DMS79 treated with DMSO at 0.1 percent for 48 hours (cell line): ENCODE data around the gene PPP2R2D.

ENCODE experiments used
- DNase-seq: peaks from one replicate; lab custom pipeline; 2025; lab: John Stamatoyannopoulos, UW

Gene PPP2R2D

DNA sequence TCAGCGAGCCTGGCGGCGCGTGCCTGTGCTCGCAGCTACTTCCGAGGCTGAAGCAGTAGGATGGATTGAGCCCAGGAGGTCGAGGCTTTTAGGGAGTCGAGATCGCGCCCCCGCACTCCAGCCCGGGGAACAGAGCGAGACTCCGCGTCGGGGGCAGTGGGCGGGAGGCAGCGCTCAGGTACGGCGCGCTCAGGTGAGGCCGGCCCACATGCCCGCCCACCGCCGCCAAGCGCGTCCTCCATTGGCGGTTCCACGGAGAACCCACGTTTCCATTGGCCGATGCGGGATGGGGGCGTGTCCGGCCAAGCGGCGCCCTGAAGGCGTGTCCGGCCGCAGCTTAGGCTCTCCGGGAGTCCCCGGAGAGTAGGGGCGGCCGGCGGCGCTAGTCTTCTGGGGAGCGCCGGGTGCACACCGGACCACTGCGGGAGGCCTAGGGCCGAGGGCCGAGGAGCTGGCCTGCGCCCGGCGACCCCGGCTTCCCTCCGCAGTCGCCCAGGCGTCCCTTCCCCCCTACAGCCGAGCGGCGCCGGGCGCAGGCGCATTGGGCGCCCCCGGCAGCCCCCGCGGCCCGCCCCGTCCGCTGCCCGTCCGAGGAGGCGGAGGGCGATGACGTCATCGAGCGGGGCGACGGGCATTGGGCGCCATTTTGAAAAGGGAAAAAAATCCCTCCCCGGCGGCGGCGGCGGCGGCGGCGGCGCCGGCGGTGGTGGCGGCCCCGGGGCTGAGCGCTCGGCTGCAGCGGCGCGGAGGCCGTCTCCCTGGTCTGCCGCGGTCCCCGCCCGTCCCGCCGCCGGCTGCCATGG lies at the start of gene PPP2R2D:
PPP2R2D (plus strand) TSS at position 659 of the 803 bp plus-strand sequence; CDS start at position 800, 141 bp downstream.
- peak; percentile 57 for DNase-seq

DNA sequence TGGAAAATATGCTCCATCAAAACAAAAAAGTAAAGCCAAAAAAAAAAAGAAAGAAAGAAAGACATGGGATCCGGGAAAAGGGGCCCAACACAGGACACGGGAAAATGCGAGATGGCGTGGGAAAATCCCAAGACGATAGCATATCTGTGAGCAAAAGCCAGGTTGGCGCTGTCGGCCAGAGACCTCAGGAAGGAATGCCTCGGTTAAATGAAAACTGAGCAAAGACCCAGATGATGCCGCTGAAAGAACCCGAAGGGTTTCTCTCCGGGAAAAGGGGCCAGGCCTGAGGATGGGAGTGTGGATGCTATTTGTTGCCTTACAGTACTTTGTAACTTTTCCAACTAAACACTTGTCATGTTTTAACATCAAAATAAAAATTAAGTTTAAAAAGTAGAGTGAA lies 49.5 kb upstream of the PPP2R2D start:
- no peak for DNase-seq

DNA sequence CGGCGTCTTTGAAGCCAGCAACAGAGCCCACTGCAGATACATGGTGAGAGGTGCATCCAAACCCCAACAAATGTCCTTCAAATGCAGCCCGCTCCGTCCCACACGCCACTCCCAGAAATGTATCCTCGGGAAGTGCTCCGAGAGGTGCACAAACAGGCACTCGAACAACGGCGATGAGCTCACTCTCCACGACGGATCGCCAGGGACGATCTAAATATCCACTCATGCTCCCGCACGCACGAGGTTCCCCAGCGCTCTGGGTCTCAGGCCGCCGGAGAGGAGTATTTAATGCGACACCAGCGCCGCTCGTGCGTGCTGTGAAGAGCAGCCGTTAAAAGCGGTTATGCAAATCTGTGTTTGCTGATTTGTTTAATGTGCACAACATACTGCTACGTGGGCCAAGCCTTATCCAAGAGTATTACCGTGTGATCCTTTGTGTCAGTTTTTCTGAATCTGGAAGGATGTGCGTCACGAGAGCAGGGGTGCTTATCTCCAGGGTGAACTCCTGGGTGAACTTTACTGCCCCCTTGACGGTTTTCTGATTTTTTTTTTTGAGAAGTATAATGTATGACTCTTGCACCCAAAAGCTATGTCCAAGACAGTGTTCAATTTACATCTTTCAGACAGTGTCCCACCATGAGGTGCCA lies 48.5 kb upstream of the PPP2R2D start:
- DNase-seq, result no peak

DNA sequence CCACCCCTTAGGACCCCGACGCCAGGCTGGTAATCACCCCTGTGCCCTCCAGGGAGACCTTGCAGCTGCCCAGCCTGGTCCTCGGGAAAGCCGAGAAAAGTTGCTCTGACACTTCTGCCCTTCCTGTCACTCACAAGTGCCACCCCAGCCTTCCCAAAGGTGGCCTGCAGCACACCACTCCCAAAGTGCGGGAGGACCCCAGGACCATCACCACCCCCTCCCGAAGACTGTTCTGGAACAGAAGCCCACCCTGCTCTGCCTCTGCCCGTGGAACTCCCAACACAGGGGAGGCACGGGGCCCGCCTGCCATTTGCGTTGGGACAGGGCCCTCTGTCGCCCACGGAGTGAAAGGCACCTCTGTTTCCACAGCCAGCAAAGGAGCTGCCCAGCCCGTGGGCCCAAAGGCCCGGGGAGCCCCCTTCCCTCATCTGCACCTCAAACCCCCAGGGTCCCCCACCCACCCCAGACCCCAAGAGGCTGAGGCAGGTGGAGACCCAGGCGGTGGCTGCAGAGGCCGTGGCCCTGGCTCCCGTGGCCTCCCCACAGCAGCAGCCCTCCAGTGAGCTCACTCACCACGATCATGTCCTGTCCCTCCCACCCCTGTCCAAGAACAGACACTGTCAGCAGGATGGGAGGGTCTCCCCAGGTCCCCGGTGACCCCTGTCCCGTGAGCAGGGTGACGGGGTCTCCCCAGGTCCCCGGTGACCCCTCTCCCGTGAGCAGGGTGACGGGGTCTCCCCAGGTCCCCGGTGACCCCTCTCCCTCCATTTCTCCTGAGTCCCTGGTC lies 47.8 kb upstream of the PPP2R2D start:
- no peak for DNase-seq

DNA sequence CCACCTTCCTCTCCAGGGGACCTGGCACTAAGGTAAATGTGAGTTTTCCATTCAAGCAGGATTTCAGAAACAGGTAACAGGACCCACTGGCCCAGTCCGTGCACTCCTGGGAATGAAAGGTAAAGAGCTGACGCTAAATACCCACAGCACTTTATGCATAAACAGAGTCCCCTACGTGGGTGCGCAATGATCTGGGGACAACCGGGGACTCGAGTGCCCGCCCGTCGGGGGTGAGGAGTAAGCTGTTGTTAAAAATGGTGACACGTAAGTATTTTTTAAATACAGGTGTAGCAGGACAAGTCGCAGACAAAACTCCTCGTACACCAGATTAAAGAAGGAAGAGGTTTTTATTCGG lies 47.2 kb upstream of the PPP2R2D start:
- no peak for DNase-seq

DNA sequence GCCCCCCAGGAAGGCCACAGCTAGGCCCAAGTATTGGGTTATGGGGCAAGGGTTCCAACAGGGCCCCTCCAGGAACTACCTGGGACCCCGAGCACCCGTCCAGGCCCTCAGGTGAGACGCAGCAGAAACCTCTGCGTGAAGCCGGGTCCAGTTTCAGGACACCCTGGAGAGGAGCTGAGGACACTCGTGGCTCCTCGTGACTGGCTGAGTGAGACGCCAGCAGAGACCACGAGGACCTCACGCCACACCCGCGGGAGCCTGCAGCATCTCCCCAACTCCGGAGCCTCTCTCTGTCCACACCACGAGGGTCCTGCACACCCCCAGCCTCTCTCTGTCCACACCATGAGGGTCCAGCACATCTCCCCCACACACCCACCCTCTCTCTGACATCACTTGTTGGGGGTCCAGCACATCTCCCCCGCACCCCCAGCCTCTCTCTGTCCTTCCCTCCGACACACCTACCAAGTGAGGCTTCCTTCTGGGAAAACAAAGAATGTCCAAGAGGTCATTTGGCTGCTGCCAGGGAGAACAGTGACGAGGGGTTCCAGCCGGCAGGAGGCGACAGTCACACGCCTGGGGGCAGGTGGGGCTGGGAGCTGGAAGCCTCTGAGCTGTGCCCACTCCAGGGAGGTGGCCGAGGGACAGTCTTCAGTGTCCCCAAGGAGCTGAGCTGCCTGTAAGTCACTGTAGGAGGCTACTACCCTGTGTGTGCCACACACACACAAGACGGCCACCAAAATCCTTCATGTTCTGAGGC lies 46.1 kb upstream of the PPP2R2D start:
- DNase-seq, result no peak

DNA sequence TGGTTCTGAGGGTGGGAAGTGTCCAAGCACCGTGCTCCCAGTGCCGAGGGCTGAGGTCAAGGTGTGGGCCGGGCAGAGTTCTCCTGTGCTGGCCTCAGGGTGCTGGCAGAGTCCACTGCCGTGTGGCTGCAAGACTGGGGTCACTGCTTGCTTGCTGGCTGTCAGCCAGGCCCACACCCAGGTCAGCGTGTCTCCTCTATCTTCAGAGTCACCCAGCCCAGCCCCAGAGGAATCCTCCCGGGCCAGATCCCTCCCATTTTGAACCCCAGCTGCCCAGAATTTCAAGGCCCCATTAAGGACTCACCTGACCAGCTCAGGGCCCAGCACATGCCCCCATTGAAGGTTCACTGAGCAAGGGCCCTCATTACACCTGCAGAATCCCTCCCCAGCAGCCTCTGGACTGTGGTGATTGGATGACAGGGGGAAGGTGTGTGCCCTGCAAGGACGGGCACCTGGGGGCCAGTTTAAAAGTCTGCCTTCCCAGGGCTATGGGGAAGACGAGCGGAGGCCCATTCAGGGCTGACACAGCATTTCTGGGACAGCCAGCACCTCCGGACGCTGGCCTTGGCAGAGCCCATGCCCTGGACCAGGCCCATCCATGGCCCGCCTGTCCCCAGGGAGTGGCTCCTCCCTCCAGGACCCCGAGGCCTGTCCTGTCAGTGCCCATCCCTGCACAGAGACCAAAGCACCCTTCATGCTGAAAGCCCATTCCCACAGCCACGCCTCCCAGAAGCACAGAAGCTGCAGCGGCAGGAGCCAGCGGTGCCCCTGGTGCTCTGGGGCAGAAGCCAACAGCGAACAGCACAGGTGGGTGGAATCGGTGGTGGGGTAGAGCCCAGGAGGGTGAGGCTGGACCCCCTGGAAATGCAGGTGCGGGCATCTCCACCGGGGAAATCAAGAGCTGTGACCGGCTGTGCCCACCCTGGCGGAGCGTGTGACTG lies 45.1 kb upstream of the PPP2R2D start:
- no peak for DNase-seq

DNA sequence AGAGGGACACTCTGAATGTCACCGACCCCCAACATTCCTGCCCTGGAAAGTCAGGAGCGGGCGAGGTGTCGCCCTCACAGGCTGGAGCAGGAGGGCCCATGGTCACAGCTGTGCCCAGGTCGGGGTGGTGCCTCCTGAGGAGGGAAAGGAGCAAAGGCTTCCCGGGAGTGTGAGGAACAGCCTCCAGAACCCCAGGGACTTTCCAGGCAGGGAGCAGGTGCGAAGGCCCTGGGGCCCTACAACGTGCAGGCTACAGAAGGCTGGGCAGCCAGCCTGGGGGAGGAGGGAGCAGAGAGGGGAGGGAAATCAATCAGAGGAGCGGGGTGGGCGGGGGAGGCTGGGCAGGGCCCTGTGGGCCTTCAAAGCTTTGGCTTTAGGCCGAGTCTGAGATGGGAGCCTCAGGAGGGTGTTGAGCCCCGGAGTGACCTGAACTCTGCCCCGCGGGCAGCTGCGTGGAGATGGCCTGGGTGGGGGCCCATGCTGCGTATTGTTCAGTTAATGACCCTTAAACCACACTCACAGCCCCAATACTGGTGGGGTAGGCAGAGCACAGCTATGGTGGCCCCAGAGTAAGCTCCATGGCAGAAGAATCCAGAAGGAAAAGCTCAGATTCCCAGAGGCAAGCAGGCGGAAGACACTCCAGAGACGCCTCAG lies 44.2 kb upstream of the PPP2R2D start:
- no peak for DNase-seq

DNA sequence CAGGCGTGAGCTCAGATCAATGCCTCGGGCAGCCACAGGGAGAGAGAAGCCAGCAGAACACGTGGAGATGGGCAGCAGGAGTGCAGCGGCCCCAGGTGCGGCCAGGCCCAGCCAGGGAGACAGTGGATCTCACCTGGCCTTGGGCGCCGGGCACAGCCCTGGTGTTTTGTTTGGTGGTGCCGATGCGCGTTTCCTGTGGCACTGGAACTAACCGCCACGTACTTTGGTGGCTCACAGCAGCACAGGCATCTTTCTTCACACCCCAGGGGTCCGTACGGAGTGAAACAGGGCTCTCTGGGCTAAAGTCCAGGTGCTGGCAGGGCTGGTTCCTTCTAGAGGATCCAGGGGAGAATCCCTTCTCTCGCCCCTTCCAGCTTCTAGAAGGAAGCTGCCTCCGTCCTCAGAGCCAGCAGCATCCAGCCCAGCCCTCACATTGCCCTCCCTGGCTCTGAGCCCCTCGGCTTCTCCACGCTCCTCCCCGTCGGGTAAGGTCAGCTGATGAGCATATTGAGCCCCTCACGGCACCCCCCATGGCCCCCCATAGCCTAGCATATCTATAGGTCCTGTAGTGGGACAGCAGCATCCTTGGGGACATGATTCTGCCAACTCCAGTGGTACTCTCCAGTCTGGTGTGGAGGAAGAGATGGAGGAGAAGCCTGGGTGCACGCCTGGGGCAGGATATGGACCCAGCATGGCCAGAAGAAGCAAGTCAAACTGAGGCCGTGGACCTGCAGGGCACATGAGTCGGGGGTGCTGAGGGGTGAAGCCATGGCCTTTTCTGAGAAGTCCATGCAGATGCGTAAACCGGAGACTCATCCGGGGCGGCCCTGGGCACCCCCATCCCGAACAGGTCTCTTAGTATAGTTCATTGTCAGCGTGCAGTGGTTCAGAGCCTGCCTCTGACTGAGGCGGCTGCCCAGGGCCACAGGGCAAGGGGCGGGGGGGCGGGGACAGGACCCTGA lies 43.4 kb upstream of the PPP2R2D start:
- DNase-seq, result no peak

DNA sequence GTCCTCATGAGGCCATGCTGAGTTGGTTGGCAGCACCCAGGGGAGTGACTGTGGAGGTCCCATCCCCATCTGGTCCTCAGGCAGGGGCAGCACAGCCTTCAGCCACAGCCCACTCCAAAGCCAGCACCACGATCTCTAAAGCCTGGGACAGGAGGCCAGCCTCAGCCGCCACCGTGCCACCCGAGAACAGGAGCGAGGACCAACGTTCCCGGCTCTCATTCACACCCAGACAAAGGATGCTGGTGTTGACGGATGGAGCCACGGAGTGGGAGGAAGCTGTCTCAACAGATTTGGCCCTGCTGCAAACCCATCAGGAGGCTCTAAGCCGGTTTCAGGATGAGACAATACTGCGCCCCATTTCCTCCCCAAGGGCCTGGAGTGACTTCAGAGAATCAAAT lies 42.7 kb upstream of the PPP2R2D start:
- no peak for DNase-seq

DNA sequence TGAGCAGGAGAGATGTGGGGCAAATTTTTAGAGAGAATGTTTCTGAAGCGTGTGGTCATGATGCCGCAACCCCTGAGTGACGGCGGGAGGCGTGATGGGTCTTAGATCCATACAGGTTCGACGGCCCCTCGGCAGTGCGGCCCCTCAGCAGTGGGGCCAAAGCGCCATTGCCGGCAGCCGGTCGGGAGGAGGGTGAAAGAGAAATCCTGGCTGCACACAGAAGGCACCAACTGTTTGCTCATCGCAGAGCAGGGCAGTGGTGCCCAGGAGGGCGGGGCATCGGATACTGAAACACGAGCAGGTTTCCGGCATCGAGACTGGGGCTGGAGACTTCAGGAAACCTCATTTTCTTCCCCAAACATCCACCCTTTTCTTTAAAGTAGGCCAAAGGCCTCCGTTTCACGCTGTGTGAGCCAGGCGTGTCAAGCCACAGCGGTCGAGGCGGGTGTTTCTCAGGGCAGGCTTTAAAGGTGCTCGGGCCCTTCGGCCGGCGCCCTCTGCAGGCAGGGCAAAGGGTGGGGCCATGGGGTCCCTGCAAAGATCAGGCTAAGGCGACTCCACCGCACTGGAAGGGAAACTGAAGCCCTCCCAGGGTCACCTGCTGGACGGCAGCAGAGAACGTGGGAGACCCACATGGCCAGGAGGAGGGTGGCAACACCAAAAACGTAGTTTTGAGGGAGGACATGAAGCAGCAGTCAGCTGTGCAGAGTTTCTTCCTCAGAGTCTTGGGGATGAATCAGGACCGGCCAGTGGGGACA lies 42.0 kb upstream of the PPP2R2D start:
- no peak for DNase-seq

DNA sequence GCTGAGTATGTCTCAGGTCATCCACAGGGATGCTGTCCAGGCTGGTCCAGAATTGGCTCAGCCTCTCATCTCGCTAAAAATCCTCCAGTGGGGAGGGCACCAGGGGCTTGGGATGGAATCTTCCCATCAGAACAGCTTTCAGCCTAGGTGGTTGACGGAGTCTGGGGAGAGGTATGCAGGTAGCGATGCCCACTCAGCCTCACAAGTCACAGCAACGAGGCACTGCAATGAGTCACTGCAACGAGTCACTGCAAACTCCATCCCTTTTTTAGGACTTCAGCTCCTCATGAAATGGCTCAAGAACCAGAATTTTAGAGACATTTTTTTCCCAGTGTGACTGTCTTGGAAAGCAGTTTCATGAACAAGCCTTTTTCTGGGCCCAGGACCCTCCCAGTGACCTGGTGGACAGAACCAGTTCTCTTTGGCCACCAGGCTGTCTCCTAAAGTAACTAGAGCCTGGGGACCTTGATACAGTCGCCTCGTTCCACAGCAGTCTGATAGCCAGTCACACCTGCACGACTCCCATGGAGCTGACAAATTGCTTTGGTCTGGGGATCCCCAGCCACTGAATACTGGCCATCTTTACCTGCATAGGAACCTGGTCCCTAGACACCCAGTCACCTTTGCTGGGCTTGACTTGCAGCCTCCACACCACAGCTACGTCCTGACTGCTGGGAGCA lies 41.3 kb upstream of the PPP2R2D start:
- no peak for DNase-seq

DNA sequence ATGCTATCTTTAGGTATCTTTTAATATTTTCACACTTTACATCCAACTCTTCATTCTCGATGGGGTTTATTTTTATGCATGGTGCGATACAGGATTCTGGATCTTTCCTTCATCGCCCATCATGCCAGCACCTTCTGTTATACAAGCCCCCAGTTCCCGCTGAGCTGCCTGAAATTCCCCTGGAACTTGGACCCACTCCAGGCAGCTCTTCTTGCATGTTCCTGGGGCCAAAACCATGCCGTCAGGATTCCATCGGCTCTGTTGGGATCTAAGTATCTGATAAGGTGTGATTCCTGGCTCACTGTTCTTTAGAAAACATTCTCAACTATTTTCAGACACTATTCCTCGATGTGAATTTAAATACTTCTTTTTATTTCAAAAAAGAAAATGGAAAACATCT lies 40.5 kb upstream of the PPP2R2D start:
- DNase-seq, result no peak

DNA sequence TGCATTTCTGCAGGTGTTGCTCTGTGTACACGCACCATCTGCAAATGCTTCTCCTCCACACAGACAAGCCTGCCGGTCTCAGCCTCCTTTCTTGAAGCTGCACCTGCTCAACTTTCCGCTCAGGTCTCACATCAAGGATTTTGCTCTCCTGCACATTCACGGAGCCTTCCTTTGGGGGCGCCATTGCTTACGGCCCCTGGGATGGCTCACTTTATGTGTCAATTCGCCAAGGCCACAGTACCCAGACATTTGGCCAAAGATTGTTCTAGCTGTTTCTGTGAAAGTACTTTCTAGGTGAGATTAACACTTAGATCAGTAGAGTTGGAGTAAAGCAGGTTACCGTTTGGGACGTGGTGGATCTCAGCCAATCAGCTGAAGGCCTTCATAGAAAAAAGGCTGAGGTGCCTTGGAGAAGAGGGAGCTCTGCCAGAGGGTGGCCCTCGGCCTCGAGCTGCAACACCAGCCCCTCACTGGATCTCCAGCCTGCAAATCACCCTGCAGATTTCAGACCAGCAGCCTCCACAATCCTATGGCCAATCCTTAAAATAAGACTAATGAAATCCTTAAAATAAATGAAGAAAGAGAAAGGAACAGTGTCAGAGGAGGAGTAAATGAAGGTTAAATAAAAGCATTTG lies 39.9 kb upstream of the PPP2R2D start:
- no peak for DNase-seq

DNA sequence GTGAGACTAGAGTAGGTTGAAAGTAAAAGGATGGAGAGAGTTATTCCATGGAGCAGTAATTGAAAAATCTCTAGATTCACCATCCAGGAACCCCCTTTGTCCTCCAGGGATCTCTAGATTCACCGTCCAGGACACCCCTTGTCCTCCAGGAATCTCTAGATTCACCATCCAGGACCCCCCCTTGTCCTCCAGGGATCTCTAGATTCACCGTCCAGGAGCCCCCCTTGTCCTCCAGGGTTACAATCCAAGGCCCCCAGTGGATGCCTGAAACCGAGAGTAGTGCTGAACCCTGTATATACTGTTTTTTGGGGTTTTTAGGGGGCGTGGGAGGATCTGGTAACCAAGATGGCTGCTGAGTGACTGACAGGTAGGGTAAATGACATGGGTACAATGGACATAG lies 38.3 kb upstream of the PPP2R2D start:
- DNase-seq, result peak; percentile 3

DNA sequence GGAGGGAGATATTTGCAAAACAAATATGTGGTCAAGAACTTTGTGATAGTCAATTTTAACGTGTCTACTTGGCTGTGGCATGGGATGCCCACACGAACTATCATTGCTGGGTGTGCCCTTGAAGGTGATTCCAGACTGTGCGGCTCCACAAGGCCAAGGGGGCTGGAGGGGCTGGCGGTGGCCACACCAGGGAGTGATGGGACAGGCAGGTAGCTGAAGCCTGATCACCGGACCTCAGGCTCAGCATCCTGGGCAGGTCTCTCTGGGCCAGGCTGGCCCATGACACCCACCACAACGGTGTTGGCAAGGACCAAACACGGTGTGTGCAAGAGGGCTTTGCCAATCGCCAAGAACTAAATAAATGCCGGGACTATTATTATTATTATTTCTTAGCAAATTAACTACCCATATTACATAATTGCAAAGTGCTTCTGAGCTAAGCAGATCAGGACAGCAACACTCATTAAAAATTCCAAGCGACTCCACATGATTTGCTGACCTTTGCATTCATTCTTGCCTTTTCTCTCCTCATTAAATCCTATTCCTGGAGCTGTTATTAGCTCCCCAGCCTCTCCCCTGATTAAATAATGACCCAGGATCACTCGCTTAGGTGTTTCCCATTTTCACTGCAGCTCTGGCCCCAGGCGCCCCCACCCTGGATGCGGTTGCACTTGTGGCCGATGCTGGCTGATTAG lies 35.4 kb upstream of the PPP2R2D start:
- no peak for DNase-seq

DNA sequence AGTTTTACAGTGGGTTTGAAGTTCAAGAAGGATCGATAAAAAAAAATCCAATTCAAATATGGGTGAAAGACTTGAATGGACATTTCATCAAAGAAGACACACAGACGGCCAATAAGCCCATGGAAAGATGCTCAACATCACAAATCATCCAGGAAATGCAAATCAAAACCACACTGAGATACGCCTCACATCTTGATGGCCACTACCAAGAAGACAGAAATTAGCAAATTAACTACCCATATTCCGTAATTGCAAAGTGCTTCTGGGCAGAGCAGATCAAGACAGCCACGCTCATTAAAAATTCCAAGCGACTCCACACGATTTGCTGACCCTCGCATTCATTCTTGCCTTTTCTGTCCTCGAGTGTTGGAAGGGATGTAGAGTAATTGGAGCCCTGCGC lies 34.1 kb upstream of the PPP2R2D start:
- no peak for DNase-seq
